Measurements from ENCODE around the gene PLEKHG4B.
"Not testable (repeated sequence)": the region's sequence is repeated elsewhere in the genome, so short reads cannot be mapped to it uniquely, and the experiment has no call there.

Gene PLEKHG4B

DNA sequence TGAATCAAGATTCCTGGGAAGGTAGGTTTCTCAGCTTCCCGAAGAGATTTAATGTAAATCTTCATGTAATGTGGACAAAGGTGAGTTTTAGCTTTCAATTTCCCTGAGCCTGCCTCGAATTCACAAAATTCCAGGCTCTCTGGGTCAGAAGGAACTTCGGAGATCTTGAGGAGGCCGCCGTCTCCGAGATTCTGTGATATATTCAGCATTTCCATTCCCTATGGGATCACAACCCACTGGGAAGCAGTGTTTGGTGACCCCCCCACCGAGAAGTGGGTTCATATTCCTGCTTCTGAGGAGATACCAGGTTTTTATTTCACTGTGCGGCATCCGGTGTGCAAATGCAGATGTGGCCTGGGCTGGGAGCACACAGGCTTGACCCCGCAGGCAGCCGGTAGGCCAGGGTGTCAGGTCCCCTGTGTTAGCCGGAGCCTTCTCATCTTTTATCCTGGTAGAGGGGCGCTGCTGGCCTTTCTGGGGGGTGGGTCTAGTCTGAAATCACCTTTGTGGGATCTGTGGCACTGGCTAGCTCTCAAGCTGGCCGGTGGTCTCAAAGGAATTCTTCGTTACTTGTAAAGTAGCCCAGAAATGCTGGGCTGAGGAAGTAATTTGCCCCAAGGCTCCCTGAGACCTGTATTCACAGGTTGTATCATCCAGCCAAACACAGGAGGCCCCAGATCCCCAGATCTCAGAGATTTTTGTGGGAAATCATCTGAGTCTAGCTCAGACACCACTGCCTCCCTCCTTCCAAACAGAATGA, 1.4 kb downstream of the PLEKHG4B start:
- DNase-seq (ENCODE audit: low read depth): no peak

DNA sequence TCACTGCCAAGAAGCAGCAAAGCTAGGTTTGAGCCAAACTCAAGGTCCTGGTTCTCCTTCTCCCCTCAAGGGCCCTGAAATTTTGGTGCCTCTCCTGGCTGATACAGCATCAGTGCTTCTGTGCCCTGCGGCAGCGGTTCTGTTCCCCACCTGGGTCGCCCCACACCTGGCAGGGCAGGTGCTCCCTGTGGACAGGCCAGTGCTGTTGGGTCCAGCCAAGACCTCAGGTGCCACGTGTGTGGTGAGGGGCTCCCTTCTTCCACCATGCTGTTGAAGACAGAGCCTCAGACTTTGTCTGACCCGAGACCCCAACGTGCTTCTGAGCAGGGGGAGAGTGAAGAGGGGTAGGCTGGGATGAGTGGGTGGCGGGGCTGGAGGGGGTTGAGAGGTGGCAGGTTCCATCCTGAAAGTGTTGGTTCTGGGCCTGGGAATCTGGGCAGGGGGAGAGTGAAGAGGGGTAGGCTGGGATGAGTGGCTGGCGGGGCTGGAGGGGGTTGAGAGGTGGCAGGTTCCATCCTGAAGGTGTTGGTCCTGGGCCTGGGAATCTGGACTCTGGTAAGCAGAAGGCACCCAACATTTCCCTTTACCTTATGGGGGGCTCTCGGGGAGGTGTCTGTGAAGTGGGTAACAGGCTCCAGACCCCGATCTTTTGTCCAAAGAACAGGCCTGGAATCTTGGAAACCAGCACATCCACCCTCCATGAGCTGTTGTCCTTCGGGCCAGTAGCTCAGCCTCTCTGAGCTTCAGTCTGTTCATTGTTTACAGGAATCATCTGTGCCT, 2.3 kb downstream of the PLEKHG4B start:
- DNase-seq (ENCODE audit: low read depth): no peak

- no peak for DNase-seq (ENCODE audit: low read depth)
Observed at GRCh38 chr5:95241-95980, 3.4 kb downstream of the PLEKHG4B start.

- no peak for DNase-seq (ENCODE audit: low read depth)
Observed at GRCh38 chr5:96976-97660, 5.2 kb downstream of the PLEKHG4B start.

DNA sequence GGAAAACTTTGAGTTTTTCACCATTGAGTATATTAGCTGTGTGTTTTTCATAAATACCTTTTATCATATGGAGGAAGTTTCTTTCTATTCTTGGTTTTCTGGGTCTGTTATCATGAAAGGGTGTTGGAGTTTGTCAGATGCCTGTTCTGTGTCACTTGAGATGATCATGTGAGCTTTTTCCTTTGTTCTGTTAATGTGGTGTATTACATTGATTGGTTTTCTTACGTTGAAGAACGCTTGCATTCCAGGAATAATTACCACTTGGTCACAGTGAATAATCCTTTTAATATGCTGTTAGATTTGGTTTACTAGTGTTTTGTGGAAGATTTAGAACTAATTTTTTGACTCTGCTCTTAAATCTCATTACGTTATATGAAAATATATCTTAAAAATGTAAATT, 7.8 kb downstream of the PLEKHG4B start:
- DNase-seq (ENCODE audit: low read depth): no peak

DNA sequence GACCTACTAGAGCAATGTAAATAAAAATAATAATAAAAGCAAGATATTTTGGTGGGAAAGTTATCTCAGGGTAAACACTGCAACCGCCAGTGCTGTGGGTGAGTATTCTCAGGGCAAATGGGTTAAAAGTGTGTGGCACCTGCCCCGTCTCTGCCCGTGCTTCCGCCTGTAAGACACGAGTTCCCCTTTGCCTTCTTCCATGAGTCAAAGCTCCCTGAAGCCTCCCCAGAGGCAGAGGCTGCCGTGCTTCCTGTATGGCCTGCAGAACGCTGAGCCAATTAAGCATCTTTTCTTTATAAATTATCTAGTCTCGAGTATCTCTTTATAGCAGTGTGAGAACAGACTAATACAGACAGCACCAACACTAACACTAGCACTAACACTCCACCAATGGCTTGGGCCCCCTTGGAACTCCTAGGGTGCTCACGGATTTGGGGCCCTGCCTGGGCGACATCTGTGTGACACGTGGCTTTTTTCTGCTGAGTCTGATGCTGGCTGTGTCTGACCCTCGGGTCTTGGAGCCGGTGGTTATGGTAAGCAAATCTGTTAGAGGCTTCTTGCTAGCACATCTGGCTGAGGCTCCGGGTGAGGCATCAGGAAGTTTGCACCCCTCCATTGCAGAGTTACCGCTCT, 10.6 kb downstream of the PLEKHG4B start:
- DNase-seq (ENCODE audit: low read depth): no peak

- not testable (repeated sequence) for DNase-seq (ENCODE audit: low read depth)
Observed at GRCh38 chr5:104106-104505, 12.1 kb downstream of the PLEKHG4B start.

DNA sequence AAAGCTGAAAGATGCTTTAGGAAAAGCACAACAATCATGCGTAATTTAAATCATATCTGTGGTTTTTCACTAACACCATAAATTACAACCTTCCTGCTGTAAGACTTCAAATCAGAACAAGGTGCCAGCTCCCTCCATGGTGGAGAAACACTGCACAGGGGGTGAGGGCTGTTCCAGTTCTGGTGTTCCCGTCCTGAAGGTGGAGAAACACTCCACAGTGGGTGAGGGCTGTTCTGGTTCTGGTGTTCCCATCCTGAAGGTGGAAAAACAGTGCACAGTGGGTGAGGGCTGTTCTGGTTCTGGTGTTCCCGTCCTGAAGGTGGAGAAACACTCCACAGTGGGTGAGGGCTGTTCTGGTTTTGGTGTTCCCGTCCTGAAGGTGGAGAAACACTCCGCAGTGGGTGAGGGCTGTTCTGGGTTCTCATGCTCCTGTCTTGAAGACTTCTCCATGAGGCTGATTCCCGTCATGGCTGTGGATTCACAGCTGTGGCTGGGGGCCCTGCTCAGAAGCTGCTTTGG, 12.9 kb downstream of the PLEKHG4B start:
- DNase-seq (ENCODE audit: low read depth): no peak

DNA sequence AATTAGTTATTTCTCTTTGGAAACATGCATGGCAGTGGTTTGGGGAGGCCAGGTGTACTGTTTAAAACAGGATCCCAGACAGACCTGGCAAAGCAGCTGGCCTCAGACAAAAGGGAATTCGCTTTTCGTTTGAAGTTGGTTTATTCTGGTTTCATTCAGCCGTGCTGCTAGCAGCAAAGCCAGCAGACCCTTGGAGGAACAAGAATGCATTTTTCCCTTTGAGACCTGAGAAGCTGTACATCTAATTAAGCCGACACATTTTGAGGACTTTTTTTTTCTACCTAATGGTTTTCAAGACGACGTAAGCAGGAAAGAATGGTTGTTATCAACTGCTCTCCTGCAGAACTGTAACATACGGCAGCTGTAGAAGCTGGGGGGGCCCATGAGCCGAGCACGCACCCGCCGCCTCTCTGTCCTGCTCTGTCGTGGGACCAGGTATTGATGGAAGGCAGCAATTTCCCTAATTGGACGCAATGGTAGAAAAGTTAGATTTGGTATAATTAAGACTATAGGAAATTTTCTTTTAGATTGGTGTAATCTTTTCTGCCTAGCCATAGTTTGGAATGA, 13.6 kb downstream of the PLEKHG4B start:
- no peak for DNase-seq (ENCODE audit: low read depth)

DNA sequence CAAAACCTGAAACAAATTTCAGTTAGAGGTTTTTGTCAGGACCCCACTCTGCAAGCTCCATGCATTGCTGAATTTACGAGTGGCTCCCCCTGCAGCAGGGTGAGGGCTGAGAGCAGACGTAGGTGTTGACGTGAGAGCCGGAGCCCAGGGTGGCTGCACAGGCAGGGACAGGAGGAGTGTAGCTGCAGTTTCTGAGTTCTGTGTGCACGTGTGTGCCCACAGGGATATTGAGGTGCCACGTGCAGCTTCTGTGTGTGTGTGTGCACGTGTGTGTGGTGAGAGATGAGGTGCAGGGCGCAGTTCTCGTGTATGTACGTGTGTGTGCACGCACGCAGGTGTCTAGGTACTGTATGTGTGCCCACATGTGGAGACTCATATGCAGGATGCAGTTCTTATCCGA, 14.6 kb downstream of the PLEKHG4B start:
- DNase-seq (ENCODE audit: low read depth): no peak

- DNase-seq (ENCODE audit: low read depth): no peak
Observed at GRCh38 chr5:107526-107925, 15.6 kb downstream of the PLEKHG4B start.

GRCh38 chr5:109826-110225, 17.9 kb downstream of the PLEKHG4B start:
- no peak for DNase-seq (ENCODE audit: low read depth)

DNA sequence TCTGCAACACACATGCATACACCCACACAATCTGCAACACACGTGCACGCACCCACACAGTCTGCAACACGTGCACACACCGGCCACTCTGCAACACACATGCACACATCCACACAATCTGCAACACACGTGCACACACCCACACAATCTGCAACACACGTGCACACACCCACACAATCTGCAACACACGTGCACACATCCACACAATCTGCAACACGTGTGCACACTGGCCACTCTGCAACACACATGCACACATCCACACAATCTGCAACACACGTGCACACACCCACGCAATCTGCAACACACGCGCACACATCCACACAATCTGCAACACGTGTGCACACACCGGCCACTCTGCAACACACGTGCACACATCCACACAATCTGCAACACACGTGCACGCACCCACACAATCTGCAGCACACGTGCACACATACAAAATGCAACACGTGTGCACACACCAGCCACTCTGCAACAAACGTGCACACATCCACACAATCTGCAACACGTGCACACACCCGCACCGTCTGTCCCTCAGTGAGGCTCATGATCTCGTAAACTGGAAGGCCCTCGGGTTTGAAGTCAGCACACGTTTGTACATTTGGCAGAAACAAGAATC, 18.4 kb downstream of the PLEKHG4B start:
- no peak for DNase-seq (ENCODE audit: low read depth)

GRCh38 chr5:111171-111570, 19.2 kb downstream of the PLEKHG4B start:
- no peak for DNase-seq (ENCODE audit: low read depth)

DNA sequence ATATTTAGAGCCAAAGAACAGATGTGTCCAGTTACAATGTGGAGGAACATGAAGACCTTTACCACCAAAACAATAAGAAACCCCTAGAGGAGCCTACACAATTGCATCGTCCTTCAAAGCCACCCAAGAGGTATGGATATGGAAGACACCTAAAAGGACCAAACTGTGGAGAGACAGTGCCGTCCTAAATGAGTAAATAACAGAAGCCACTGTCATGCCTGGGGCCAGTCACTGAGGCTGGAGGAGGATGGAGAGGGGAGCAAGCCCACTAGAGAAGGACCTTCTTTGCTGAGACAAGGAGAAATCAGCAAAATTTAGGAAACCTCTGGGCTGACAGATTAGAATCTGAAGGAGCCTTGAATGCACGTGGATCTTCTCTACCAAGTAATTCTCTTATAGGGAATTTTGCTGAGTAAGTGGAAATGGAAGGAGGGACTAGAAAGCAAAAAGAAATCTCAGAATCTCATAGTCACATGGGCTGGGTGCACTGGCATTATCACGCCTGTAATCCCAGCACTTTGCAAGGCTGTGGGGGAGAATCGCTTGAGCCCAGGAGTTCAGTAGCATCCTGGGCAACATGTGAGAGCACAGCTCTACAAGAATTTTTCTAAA, 27.6 kb downstream of the PLEKHG4B start:
- DNase-seq (ENCODE audit: low read depth): no peak

- no peak for DNase-seq (ENCODE audit: low read depth)
Observed at GRCh38 chr5:121432-121831, 29.5 kb downstream of the PLEKHG4B start.

- no peak for DNase-seq (ENCODE audit: low read depth)
Observed at GRCh38 chr5:125815-126214, 33.8 kb downstream of the PLEKHG4B start.

- no peak for DNase-seq (ENCODE audit: low read depth)
Observed at GRCh38 chr5:126806-127205, 34.8 kb downstream of the PLEKHG4B start.

DNA sequence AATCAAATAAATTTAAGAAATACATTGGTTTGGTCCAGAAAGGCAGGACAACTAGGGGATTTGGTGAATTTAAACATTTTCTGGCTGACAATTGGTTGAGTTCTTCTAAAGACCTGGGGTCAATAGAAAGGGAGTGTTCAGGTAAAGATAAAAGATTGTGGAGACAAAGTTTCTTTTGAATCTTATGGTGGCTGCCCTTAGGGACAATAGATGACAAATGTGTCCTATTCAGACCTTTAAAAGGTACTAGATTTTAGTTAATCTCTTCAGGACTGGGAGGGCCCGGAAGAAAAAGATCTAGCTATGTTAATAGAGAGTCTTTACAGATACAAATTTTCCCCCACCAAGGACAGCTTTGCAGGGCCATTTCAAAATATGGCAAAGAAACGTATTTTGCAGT, 35.9 kb downstream of the PLEKHG4B start:
- no peak for DNase-seq (ENCODE audit: low read depth)

GRCh38 chr5:128446-128845, 36.5 kb downstream of the PLEKHG4B start:
- DNase-seq (ENCODE audit: low read depth): no peak

Data from fibroblast of gingiva (primary cell).